NCI-H2171 (cell line): ENCODE measurements around the gene TMEM41B.
"Not testable (repeated sequence)": the region's sequence is repeated elsewhere in the genome, so short reads cannot be mapped to it uniquely, and the experiment has no call there.

Experiments used
- DNase-seq: peaks from one replicate; lab custom pipeline; 2025; lab: John Stamatoyannopoulos, UW

The TMEM41B gene

GRCh38 chr11:9260838-9261146 lies 53.6 kb downstream of the TMEM41B start:
- DNase-seq: not testable (repeated sequence)

GRCh38 chr11:9259981-9260837 lies 54.2 kb downstream of the TMEM41B start:
- no peak for DNase-seq

- not testable (repeated sequence) for DNase-seq
Observed at GRCh38 chr11:9258279-9258678, 56.1 kb downstream of the TMEM41B start.

DNA sequence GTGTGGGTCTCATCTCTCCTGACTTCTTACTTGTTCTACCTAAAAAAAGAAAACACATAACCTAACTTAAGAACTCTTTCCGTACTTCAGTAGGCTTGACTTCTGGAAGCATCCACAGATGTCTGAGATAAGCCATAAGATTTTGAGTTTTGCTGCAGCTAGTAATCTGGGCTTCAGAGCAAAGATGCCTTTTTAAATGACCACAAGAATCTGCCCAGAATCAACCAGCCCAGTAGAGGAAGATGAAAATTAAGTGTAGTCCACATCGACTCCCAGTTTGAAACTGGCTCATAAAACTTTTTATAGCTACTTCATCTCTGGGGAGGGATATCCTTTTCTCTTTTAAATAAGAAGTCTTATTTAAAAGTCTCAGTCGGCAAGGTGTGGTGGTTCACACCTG lies 60.0 kb downstream of the TMEM41B start:
- no peak for DNase-seq

- no peak for DNase-seq
Observed at GRCh38 chr11:9253086-9253485, 61.3 kb downstream of the TMEM41B start.

GRCh38 chr11:9251311-9251710 lies 63.1 kb downstream of the TMEM41B start:
- peak; percentile 28 for DNase-seq

DNA sequence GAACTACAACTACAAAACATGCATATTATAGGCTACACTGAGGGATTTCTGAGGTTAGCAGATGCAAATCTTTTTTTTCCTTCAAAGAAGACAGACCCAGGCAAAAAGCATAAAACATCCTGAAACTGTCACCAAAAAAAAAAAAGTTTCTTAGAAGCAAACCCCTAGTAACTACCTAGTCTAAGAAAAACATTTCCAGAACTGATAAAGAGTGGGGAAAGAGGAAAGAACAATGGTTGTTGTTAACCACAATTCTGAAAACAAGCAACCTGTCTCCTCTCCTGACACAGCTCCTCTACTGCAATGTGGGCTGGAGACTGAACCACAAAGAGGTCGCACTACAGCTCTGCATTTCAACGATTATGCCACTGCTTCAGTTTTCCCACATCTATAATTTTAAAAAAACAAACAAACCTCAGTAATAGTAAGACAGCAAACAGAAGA lies 64.2 kb downstream of the TMEM41B start:
- DNase-seq: no peak

- DNase-seq: no peak
Observed at GRCh38 chr11:9249252-9249651, 65.1 kb downstream of the TMEM41B start.

DNA sequence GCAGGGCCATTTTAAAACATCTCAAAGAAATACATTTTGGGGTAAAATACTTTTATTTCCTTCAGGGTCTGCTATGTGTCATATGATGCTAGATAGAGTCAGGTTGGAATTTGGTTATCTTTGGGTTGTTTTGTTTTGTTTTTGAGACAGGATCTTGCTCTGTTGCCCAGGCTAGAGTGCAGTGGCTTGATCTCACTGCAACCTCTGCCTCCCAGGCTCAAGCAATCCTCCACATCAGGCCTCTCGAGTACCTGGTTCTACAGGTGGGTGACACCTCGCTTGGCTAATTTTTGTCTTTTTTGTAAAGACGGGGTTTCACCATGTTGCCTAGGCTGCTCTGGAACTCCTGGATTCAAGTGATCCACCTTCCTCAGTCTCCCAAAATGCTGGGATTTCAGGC lies 66.5 kb downstream of the TMEM41B start:
- no peak for DNase-seq

DNA sequence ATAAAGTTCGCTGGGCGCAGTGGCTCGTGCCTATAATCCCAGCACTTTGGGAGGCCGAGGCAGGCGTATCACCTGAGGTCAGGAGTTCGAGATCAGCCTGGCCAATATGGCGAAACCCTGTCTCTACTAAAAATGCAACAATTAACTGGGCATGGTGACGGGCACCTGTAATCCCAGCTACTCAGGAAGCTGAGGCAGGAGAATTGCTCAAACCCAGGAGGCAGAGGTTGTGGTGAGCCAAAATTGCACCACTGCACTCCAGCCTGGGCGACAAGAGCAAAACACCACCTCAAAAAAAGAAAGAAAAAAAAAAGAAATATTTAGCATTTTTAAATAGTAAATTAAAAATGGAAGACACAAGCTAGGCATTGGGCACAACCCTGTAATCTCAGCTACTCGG lies 78.2 kb downstream of the TMEM41B start:
- DNase-seq: not testable (repeated sequence)

GRCh38 chr11:9232482-9232881 lies 81.9 kb downstream of the TMEM41B start:
- DNase-seq: no peak

- DNase-seq: no peak
Observed at GRCh38 chr11:9231848-9232177, 82.6 kb downstream of the TMEM41B start.
